ENCODE results near the gene NQO1. TPM values are rescaled to one million over a fixed set of nuclear protein-coding genes. Genes with fewer than 3 reads are reported as not detected.

Gene NQO1
- total and polyA plus RNA-seq, 9 of the 15 experiments (the other 6 are each of a cell fraction or from before 2014, with no cell fraction given): 96.7 to 198 (median 122) TPM

DNA sequence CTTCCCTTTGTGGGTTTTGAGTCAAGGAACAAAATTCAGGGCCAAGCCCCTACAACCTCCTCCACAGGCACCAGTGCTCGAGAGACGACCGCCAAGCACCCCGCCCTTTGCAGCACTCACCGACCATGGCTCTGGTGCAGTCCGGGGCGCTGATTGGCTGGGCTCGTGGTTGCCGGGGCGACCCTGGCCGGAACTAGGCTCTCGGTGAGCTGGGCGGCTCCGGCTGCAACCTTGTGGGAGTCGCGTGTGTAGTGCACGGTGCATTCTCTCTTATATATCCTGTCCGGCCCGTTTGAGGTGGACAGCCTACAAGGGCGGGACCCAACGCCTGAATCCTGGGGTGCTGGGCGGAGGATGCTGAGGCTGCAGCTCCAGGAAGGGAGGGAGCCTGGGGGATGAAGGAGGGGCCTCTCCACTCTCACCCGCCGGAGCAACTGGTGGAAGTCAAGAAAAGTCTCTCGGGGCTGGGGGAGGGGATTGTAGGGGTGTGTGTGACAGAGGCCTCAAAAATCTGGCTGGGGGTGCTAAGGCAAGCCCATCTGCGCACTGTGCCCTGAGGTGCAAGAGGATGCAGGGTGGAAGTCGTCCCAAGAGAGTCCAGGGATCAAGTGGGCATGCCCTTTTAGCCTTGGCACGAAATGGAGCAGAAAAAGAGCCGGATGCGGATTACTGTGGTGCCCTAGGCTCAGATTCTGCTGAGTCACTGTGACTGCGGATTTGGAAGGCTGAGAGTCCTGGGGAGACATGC, at the start of gene NQO1 (continued):
- TF ChIP-seq, protein P1, sequence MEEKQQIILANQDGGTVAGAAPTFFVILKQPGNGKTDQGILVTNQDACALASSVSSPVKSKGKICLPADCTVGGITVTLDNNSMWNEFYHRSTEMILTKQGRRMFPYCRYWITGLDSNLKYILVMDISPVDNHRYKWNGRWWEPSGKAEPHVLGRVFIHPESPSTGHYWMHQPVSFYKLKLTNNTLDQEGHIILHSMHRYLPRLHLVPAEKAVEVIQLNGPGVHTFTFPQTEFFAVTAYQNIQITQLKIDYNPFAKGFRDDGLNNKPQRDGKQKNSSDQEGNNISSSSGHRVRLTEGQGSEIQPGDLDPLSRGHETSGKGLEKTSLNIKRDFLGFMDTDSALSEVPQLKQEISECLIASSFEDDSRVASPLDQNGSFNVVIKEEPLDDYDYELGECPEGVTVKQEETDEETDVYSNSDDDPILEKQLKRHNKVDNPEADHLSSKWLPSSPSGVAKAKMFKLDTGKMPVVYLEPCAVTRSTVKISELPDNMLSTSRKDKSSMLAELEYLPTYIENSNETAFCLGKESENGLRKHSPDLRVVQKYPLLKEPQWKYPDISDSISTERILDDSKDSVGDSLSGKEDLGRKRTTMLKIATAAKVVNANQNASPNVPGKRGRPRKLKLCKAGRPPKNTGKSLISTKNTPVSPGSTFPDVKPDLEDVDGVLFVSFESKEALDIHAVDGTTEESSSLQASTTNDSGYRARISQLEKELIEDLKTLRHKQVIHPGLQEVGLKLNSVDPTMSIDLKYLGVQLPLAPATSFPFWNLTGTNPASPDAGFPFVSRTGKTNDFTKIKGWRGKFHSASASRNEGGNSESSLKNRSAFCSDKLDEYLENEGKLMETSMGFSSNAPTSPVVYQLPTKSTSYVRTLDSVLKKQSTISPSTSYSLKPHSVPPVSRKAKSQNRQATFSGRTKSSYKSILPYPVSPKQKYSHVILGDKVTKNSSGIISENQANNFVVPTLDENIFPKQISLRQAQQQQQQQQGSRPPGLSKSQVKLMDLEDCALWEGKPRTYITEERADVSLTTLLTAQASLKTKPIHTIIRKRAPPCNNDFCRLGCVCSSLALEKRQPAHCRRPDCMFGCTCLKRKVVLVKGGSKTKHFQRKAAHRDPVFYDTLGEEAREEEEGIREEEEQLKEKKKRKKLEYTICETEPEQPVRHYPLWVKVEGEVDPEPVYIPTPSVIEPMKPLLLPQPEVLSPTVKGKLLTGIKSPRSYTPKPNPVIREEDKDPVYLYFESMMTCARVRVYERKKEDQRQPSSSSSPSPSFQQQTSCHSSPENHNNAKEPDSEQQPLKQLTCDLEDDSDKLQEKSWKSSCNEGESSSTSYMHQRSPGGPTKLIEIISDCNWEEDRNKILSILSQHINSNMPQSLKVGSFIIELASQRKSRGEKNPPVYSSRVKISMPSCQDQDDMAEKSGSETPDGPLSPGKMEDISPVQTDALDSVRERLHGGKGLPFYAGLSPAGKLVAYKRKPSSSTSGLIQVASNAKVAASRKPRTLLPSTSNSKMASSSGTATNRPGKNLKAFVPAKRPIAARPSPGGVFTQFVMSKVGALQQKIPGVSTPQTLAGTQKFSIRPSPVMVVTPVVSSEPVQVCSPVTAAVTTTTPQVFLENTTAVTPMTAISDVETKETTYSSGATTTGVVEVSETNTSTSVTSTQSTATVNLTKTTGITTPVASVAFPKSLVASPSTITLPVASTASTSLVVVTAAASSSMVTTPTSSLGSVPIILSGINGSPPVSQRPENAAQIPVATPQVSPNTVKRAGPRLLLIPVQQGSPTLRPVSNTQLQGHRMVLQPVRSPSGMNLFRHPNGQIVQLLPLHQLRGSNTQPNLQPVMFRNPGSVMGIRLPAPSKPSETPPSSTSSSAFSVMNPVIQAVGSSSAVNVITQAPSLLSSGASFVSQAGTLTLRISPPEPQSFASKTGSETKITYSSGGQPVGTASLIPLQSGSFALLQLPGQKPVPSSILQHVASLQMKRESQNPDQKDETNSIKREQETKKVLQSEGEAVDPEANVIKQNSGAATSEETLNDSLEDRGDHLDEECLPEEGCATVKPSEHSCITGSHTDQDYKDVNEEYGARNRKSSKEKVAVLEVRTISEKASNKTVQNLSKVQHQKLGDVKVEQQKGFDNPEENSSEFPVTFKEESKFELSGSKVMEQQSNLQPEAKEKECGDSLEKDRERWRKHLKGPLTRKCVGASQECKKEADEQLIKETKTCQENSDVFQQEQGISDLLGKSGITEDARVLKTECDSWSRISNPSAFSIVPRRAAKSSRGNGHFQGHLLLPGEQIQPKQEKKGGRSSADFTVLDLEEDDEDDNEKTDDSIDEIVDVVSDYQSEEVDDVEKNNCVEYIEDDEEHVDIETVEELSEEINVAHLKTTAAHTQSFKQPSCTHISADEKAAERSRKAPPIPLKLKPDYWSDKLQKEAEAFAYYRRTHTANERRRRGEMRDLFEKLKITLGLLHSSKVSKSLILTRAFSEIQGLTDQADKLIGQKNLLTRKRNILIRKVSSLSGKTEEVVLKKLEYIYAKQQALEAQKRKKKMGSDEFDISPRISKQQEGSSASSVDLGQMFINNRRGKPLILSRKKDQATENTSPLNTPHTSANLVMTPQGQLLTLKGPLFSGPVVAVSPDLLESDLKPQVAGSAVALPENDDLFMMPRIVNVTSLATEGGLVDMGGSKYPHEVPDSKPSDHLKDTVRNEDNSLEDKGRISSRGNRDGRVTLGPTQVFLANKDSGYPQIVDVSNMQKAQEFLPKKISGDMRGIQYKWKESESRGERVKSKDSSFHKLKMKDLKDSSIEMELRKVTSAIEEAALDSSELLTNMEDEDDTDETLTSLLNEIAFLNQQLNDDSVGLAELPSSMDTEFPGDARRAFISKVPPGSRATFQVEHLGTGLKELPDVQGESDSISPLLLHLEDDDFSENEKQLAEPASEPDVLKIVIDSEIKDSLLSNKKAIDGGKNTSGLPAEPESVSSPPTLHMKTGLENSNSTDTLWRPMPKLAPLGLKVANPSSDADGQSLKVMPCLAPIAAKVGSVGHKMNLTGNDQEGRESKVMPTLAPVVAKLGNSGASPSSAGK (IDR thresholded peaks at IDR 0.05): peak; percentile 81
- TF ChIP-seq TRIM28 (IDR thresholded peaks at IDR 0.05): no peak
- peak; percentile 73; the same call in 1 of the 2 replicates for TF ChIP-seq ZSCAN29 (IDR thresholded peaks at IDR 0.05)
- TF ChIP-seq PRPF4 (IDR thresholded peaks at IDR 0.05; ENCODE audit: insufficient read depth, low read depth, low read length, poor library complexity, severe bottlenecking): peak; percentile 68
- no peak for TF ChIP-seq ZNF124 (CRISPR knock-in tag; IDR thresholded peaks at IDR 0.05)
- TF ChIP-seq DNMT1 (IDR thresholded peaks at IDR 0.05): peak; percentile 60; the same call in 1 of the 2 replicates
- peak; percentile 86 for TF ChIP-seq BRD9 (IDR thresholded peaks at IDR 0.05; ENCODE audit: low read depth, partially characterized antibody)
- TF ChIP-seq NBN (IDR thresholded peaks at IDR 0.05; ENCODE audit: low read depth): peak; percentile 68
- TF ChIP-seq, protein P2, sequence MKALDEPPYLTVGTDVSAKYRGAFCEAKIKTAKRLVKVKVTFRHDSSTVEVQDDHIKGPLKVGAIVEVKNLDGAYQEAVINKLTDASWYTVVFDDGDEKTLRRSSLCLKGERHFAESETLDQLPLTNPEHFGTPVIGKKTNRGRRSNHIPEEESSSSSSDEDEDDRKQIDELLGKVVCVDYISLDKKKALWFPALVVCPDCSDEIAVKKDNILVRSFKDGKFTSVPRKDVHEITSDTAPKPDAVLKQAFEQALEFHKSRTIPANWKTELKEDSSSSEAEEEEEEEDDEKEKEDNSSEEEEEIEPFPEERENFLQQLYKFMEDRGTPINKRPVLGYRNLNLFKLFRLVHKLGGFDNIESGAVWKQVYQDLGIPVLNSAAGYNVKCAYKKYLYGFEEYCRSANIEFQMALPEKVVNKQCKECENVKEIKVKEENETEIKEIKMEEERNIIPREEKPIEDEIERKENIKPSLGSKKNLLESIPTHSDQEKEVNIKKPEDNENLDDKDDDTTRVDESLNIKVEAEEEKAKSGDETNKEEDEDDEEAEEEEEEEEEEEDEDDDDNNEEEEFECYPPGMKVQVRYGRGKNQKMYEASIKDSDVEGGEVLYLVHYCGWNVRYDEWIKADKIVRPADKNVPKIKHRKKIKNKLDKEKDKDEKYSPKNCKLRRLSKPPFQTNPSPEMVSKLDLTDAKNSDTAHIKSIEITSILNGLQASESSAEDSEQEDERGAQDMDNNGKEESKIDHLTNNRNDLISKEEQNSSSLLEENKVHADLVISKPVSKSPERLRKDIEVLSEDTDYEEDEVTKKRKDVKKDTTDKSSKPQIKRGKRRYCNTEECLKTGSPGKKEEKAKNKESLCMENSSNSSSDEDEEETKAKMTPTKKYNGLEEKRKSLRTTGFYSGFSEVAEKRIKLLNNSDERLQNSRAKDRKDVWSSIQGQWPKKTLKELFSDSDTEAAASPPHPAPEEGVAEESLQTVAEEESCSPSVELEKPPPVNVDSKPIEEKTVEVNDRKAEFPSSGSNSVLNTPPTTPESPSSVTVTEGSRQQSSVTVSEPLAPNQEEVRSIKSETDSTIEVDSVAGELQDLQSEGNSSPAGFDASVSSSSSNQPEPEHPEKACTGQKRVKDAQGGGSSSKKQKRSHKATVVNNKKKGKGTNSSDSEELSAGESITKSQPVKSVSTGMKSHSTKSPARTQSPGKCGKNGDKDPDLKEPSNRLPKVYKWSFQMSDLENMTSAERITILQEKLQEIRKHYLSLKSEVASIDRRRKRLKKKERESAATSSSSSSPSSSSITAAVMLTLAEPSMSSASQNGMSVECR (CRISPR knock-in tag; IDR thresholded peaks at IDR 0.05): peak; percentile 92
- no peak; the same call in 1 of the 2 replicates for TF ChIP-seq KLF13 (tag; IDR thresholded peaks at IDR 0.05; ENCODE audit: borderline replicate concordance, low read depth)

All from K562 (cell line).